Measurements from ENCODE around the gene STRAP. TPM values are rescaled to one million over a fixed set of nuclear protein-coding genes. Genes with fewer than 3 reads are reported as not detected.

The STRAP gene
- total RNA-seq (2022; extraction: Qiagen RNA extraction) = 185 to 219 TPM (median 194 TPM) in 5 replicates

DNA sequence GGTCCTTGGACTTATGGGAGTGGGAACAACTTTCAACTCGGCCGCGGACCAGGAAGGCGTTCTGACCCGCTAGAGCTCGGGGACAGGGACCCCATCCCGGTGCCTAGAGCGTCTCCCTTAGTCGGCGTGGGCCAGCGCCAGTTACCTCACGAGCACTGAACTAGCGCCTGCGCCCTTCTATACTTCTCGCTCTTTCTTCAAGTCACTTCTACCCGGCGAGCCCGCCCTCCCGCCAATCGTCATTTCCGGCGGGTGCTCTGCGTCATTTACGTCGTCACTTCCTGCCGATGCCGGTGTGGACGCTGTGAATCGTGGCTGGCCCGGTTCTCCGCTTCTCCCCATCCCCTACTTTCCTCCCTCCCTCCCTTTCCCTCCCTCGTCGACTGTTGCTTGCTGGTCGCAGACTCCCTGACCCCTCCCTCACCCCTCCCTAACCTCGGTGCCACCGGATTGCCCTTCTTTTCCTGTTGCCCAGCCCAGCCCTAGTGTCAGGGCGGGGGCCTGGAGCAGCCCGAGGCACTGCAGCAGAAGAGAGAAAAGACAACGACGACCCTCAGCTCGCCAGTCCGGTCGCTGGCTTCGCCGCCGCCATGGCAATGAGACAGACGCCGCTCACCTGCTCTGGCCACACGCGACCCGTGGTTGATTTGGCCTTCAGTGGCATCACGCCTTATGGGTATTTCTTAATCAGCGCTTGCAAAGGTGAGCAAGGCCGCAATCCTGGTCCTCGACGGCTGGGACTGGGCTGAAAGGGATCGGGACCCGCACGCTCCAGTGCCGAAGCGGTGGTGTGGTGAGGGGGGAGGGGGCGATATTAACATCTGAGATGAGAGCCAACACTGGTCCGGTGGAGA, at the start of gene STRAP:
Gene STRAP (plus strand): TSS at position 270 of the 854 bp plus-strand sequence. CDS start 321 bp downstream, at position 591.

GRCh38 chr12:15910864-15911721, 28.9 kb downstream of the STRAP start, which contains the start of gene DERA:
TSS of gene DERA (plus strand) at chr12:15911332. CDS start at chr12:15911384, 52 bp downstream.

Other genes with a start within 250 kb of the STRAP start
- gene EPS8, start 93.0 kb upstream of the STRAP start, total RNA-seq (2022; extraction: Qiagen RNA extraction) = 40.8 to 55.7 TPM (median 47.9 TPM) in 5 replicates
- gene DERA, start 28.9 kb downstream of the STRAP start, total RNA-seq (2022; extraction: Qiagen RNA extraction) = 40.6 to 54.7 TPM (median 43.3 TPM) in 5 replicates

Data from A549 treated with Hydrocortisone at 1 μM for 4 hours (cell line).